Endodermal cell (in vitro differentiated cells): ENCODE measurements around the gene SETMAR. TPM values are rescaled to one million over a fixed set of nuclear protein-coding genes. Genes with fewer than 3 reads are reported as not detected.

Source experiments
- DNase-seq: peaks from one replicate; pipeline ENCODE4 v3.0.0-alpha.2; 2017
- H3K27ac ChIP-seq: 2 replicates; pipeline ENCODE4 v1.5.1; 2013; ENCODE audit warnings: mild to moderate bottlenecking, low read depth, low read length, moderate library complexity
- H3K27me3 ChIP-seq: 2 replicates; pipeline ENCODE4 v1.6.1; 2013; ENCODE audit warnings: mild to moderate bottlenecking, low read length, moderate library complexity; ENCODE audit not compliant: insufficient read depth, control insufficient read depth, poor library complexity, severe bottlenecking
- H3K36me3 ChIP-seq: 2 replicates; pipeline ENCODE4 v1.7.0; 2013; ENCODE audit warnings: mild to moderate bottlenecking, low read length, moderate library complexity; ENCODE audit not compliant: control insufficient read depth, insufficient read depth
- H3K4me1 ChIP-seq: one replicate; pipeline ENCODE4 v1.7.0; 2013; ENCODE audit warnings: low read length; ENCODE audit not compliant: control insufficient read depth, insufficient read depth
- H3K4me3 ChIP-seq: 2 replicates; pipeline ENCODE4 v1.5.1; 2013; ENCODE audit warnings: mild to moderate bottlenecking, low read length, moderate library complexity
- H3K9ac ChIP-seq: 2 replicates; pipeline ENCODE4 v1.6.1; 2013; ENCODE audit warnings: mild to moderate bottlenecking, low read length, moderate library complexity; ENCODE audit not compliant: poor library complexity, severe bottlenecking; ENCODE audit errors: extremely low read depth
- H3K9me3 ChIP-seq: 2 replicates; pipeline ENCODE4 v1.6.1; 2013; ENCODE audit warnings: mild to moderate bottlenecking, low read length, moderate library complexity; ENCODE audit not compliant: control insufficient read depth
- H3K27ac Mint-ChIP-seq: 2 replicates; pipeline ENCODE4 v1.8.0; 2020; ENCODE audit warnings: mixed read lengths
- H3K27me3 Mint-ChIP-seq: 2 replicates; pipeline ENCODE4 v1.8.0; 2021; ENCODE audit warnings: mild to moderate bottlenecking, mixed read lengths; ENCODE audit not compliant: insufficient read depth
- H3K36me3 Mint-ChIP-seq: 2 replicates; pipeline ENCODE4 v1.8.0; 2020; ENCODE audit warnings: low read depth, mixed read lengths
- H3K4me1 Mint-ChIP-seq: 2 replicates; pipeline ENCODE4 v1.8.0; 2020; ENCODE audit warnings: mixed read lengths
- H3K4me3 Mint-ChIP-seq: 2 replicates; pipeline ENCODE4 v1.8.0; 2020; ENCODE audit warnings: mild to moderate bottlenecking, moderate library complexity, mixed read lengths
- H3K9me3 Mint-ChIP-seq: 2 replicates; pipeline ENCODE4 v1.8.0; 2020; ENCODE audit warnings: mild to moderate bottlenecking, mixed read lengths
- CTCF ChIP-seq: fragments of 200-600 bp; sonication (generic); conservative IDR thresholded peaks from 2 replicates; pipeline ENCODE4 v1.5.0; 2021; ENCODE audit warnings: antibody characterized with exemption, mild to moderate bottlenecking
- WGBS, 2 experiments: methylation state at CpG; one replicate each; pipeline versions ENCODE4 v1.1.5 to v1.1.7; 2013; ENCODE audit warnings: missing lambda C conversion rate in 2 of 2, mixed read lengths in 1 of 2; ENCODE audit not compliant: insufficient coverage in 1 of 2, insufficient read length in 1 of 2; 5-methylcytosine and 5-hydroxymethylcytosine counted together
- total RNA-seq, 2 donors: library from RNA; stranded (reverse); fragmentation: NEBNext Ultra II Directional in 1 of 2; extraction: Animal tissue kit (Norgen Biotek cat#: 25700) in 1 of 2; gene quantifications; 2 replicates in 1 of 2; 3 replicates in 1 of 2; pipeline ENCODE4 v1.2.1, GENCODE V29; 2021

The SETMAR gene
- total RNA-seq, 2 donors from 2014 or later: 18.8 to 20.9 TPM

- no peak for TF ChIP-seq CTCF
- H3K27me3 Mint-ChIP-seq: peaks cover 31% of the 10 kb centered on the region
- H3K27ac Mint-ChIP-seq: no peak overlapping the region
- Histone ChIP-seq H3K27me3 (peaks cover 50% of the 10 kb centered on the region), H3K36me3 (no peaks in the 10 kb centered on the region), H3K9me3 (no peaks in the 10 kb centered on the region), H3K4me1 (no peaks in the 10 kb centered on the region), H3K4me3 (no peak overlapping the region), H3K9ac (no peak overlapping the region), H3K27ac (no peak overlapping the region)
- no peak for DNase-seq
- peaks cover 5% of the 10 kb centered on the region for H3K9me3 Mint-ChIP-seq
- no peak overlapping the region for H3K4me3 Mint-ChIP-seq
- H3K4me1 Mint-ChIP-seq: peaks cover 6% of the 10 kb centered on the region
- 93 to 94% methylated on average over 4 of the region's 4 CpGs for WGBS, 2 experiments
- H3K36me3 Mint-ChIP-seq: peaks cover 4% of the 10 kb centered on the region
These were observed 48.7 kb downstream of the SETMAR start for GRCh38 chr3:4351872-4352271.

GRCh38 chr3:4355401-4356219 lies 52.4 kb downstream of the SETMAR start:
- H3K36me3 ChIP-seq: no peaks in the 10 kb centered on the region
- no peak overlapping the region for H3K9ac ChIP-seq
- Mint-ChIP-seq H3K27me3 (peaks cover 43% of the 10 kb centered on the region), H3K36me3 (peaks cover 2% of the 10 kb centered on the region), H3K27ac (no peak overlapping the region), H3K9me3 (no peaks in the 10 kb centered on the region), H3K4me1 (peaks cover 6% of the 10 kb centered on the region), H3K4me3 (no peak overlapping the region)
- no peaks in the 10 kb centered on the region for H3K9me3 ChIP-seq
- DNase-seq: no peak
- peaks cover 73% of the 10 kb centered on the region for H3K27me3 ChIP-seq
- TF ChIP-seq CTCF: no peak
- WGBS, 2 experiments: 85 to 89% methylated on average over 5 to 6 of the region's 6 CpGs
- H3K4me3 ChIP-seq: no peak overlapping the region
- H3K27ac ChIP-seq: no peak overlapping the region
- H3K4me1 ChIP-seq: no peaks in the 10 kb centered on the region

- peaks cover 43% of the 10 kb centered on the region for H3K27me3 Mint-ChIP-seq
- H3K9me3 Mint-ChIP-seq: no peaks in the 10 kb centered on the region
- no peak overlapping the region for H3K4me3 ChIP-seq
- peaks cover 73% of the 10 kb centered on the region for H3K27me3 ChIP-seq
- WGBS, 2 experiments: 94 to 100% methylated on average over 5 to 6 of the region's 6 CpGs
- H3K36me3 Mint-ChIP-seq: peaks cover 2% of the 10 kb centered on the region
- H3K4me1 ChIP-seq: no peaks in the 10 kb centered on the region
- DNase-seq: no peak
- no peaks in the 10 kb centered on the region for H3K9me3 ChIP-seq
- peaks cover 6% of the 10 kb centered on the region for H3K4me1 Mint-ChIP-seq
- no peak for TF ChIP-seq CTCF
- H3K4me3 Mint-ChIP-seq: no peak overlapping the region
- no peak overlapping the region for H3K27ac Mint-ChIP-seq
- H3K9ac ChIP-seq: no peak overlapping the region
- no peaks in the 10 kb centered on the region for H3K36me3 ChIP-seq
- H3K27ac ChIP-seq: no peak overlapping the region
These were observed 53.0 kb downstream of the SETMAR start for GRCh38 chr3:4356220-4356540.
